ENCODE measurements around the gene SKI. TPM values are rescaled to one million over a fixed set of nuclear protein-coding genes. Genes with fewer than 3 reads are reported as not detected.
A peak's percentile ranks its signal among the peaks of the same experiment; 100 is the strongest.

SKI gene
- total RNA-seq, 3 donors from 2014 or later, result 26.8 to 86.6 (median 29.0) TPM

DNA sequence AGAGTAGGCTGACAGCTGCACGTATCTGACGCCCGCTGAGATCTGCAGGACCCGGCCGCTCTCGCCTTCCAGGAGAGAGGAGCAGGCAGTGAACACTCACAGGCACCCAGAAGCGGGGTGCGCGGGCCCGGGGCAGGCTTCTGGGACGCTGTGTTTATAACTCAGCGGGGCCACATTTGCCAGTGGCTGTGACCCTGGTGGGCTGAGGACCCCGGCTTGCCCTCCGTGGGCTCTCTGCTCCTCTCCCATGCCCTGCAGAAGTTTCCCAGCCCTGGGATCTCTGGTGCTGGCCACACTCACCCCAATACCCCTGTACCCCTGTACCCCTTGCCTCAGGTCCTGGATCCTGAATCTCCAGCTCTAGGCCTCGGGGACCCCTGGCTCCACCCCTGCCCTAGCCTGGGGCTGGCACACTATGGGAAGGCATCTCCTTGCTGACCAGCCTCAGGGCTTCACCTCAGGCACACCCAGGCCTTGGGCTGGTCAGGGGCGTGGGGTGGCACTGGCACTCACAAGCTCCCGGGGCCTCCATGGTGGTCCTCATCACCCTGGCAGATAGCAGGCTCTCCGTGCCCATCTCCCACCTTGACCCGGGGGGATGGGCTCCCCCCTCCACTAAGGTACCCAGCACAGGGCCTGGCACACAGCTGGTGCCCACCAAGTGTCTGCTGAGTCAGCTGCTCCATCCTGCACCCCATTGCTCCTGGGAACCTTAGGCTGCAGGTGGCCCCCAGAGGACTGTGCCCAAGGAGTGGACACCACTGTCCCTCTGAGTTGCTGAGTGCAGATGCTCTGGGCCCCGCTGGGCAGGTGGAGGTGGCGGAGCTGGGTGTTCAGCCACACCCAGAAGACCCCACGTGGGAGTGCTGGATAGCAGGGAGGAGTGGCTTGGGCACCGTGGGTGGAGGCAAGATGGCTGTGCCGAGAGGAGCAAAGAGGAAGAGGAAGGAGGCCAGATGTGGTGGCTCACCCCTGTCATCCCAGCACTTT, 130.8 kb downstream of the SKI start:
- Histone ChIP-seq H3K4me1 (ENCODE audit: low read depth) (no peaks in the 10 kb centered on the region), H3K4me3 (no peak overlapping the region), H3K36me3 (ENCODE audit: low read depth) (no peaks in the 10 kb centered on the region), H3K9me3 (no peaks in the 10 kb centered on the region)
- ATAC-seq, result no peak
- peak in 2 of 3 donors; percentile 15 to 31 for DNase-seq
- TF ChIP-seq, protein P1, sequence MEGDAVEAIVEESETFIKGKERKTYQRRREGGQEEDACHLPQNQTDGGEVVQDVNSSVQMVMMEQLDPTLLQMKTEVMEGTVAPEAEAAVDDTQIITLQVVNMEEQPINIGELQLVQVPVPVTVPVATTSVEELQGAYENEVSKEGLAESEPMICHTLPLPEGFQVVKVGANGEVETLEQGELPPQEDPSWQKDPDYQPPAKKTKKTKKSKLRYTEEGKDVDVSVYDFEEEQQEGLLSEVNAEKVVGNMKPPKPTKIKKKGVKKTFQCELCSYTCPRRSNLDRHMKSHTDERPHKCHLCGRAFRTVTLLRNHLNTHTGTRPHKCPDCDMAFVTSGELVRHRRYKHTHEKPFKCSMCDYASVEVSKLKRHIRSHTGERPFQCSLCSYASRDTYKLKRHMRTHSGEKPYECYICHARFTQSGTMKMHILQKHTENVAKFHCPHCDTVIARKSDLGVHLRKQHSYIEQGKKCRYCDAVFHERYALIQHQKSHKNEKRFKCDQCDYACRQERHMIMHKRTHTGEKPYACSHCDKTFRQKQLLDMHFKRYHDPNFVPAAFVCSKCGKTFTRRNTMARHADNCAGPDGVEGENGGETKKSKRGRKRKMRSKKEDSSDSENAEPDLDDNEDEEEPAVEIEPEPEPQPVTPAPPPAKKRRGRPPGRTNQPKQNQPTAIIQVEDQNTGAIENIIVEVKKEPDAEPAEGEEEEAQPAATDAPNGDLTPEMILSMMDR (IDR thresholded peaks at IDR 0.05), result no peak
- intact Hi-C loops (cut with DNase I, micrococcal nuclease), result no loop called here

Other genes starting within 250 kb of the SKI start
- under 1 TPM in 2 of 3 donors, not detected in 1; 0.06 to 0.13 TPM for gene CFAP74, start 224.5 kb upstream of the SKI start, total RNA-seq
- not detected for gene GABRD, start 209.0 kb upstream of the SKI start, total RNA-seq
- gene PRKCZ, start 177.9 kb upstream of the SKI start, total RNA-seq, result 10 to 100 TPM; 38.9 to 80.2 (median 53.7) TPM
- 10 to 100 TPM; 23.4 to 42.6 (median 32.0) TPM for gene FAAP20, start 33.5 kb upstream of the SKI start, total RNA-seq
- gene MORN1, start 163.2 kb downstream of the SKI start, total RNA-seq, result 10 to 100 TPM; 13.1 to 17.4 (median 13.4) TPM
- 100 to 1,000 TPM; 151 to 217 (median 193) TPM for gene RER1, start 163.5 kb downstream of the SKI start, total RNA-seq
- gene PEX10, start 184.2 kb downstream of the SKI start, total RNA-seq, result 10 to 100 TPM; 13.4 to 20.4 (median 18.4) TPM
- 1 to 10 TPM; 1.2 to 6.8 (median 1.9) TPM for gene PLCH2, start 248.0 kb downstream of the SKI start, total RNA-seq

Measured in mucosa of descending colon (tissue), 3 donors.